HUES64 (cell line): ENCODE measurements around the gene SLC66A3.

Source experiments
- H3K27ac ChIP-seq: 2 replicates; pipeline ENCODE4 v1.7.0; 2013; ENCODE audit warnings: low read depth, low read length, inconsistent platforms
- H3K27me3 ChIP-seq: 2 replicates; pipeline ENCODE4 v1.6.1; 2013; ENCODE audit warnings: mild to moderate bottlenecking, low read length; ENCODE audit not compliant: insufficient read depth
- H3K36me3 ChIP-seq: 2 replicates; pipeline ENCODE4 v1.6.1; 2013; ENCODE audit warnings: mild to moderate bottlenecking, low read length; ENCODE audit not compliant: insufficient read depth
- H3K4me1 ChIP-seq: 2 replicates; pipeline ENCODE4 v1.6.1; 2013; ENCODE audit warnings: mild to moderate bottlenecking, low read length, moderate library complexity; ENCODE audit not compliant: insufficient read depth
- H3K4me3 ChIP-seq: 2 replicates; pipeline ENCODE4 v1.5.1; 2013; ENCODE audit warnings: mild to moderate bottlenecking, low read length, moderate library complexity
- H3K9ac ChIP-seq: 2 replicates; pipeline ENCODE4 v1.6.1; 2013; ENCODE audit warnings: mild to moderate bottlenecking, low read depth, low read length
- H3K9me3 ChIP-seq: 2 replicates; pipeline ENCODE4 v1.6.1; 2013; ENCODE audit warnings: low read depth, low read length; ENCODE audit not compliant: insufficient read depth
- WGBS: fragments of 150-250, 120-280 bp; methylation state at CpG from one replicate; pipeline ENCODE4 v1.1.7; 2013; ENCODE audit warnings: missing lambda C conversion rate; 5-methylcytosine and 5-hydroxymethylcytosine counted together

SLC66A3 gene

DNA sequence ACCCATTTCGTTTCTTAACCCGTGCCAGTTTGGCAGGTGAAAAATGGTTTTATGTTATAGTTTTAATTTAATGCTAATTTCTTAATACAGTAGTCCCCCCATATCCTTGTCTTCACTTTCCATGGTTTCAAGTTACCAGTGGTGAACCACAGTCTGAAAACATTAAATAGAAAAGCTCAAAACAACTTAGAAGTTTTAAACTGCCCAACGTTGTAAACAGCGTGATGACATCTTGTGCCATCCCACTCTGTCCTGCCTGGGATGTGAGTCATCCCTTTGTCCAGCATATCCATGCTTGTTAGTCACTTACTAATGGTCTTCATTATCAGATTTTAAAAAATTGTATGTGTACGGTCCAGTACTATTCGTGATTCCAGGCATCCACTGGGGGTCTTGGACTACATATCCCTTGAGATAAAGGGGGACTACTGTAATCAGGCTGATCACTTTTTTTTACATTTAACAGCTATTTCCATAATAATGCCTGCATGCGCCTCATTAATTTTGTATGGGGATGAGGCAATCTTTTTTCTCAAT lies 31.9 kb downstream of the SLC66A3 start:
- Histone ChIP-seq H3K9ac (no peak overlapping the region), H3K9me3 (no peaks in the 10 kb centered on the region)
- WGBS = 95% methylated on average over 6 of the region's 7 CpGs

DNA sequence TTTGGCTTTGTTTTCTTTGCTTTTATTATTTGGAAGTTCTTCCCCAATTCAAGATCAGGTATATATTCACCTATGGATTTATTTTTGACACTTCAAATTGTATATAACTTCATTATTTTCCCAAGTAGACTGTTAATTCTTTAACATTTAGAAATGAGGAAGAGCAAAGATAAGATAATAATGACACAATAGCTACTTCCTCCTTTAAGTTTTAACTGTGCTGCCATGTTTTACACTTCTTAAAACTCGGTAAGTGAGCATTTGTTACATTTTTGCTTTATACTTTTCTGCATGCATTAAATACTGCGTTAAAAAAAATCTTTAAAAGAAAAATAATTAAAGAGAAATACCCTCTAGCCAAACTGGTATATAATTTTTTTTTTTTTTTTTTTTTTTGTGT lies 32.5 kb downstream of the SLC66A3 start:
- peaks cover 65% of the 10 kb centered on the region for H3K36me3 ChIP-seq

More for the DNA sequence above, 31.9 kb downstream of the SLC66A3 start:
- no peak overlapping the region for H3K27ac ChIP-seq
- no peaks in the 10 kb centered on the region for H3K4me1 ChIP-seq
- H3K4me3 ChIP-seq = no peak overlapping the region
- H3K36me3 ChIP-seq = peaks cover 65% of the 10 kb centered on the region
- no peaks in the 10 kb centered on the region for H3K27me3 ChIP-seq

DNA sequence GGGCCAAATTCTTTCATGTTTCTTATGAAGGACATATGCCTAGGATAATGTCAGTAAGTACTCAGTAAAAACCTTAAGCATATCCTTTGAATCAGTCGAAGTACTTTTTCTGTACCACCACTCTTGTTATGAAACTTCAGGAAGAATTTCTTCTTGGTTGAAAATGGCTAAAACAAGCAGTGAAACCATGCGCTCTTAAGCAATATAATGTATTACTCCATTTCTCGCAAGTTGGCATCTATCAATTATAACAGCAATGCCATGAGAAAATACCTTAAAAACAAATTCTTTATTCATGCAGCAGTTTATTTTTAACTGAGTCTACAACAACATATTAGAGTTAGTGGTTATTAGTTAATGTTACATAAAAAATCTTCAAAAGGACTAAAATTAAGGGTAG lies 41.0 kb downstream of the SLC66A3 start:
- Histone ChIP-seq H3K27me3 (no peaks in the 10 kb centered on the region), H3K27ac (no peak overlapping the region), H3K4me3 (no peak overlapping the region), H3K36me3 (peaks cover 99% of the 10 kb centered on the region), H3K9ac (no peak overlapping the region), H3K9me3 (no peaks in the 10 kb centered on the region), H3K4me1 (no peaks in the 10 kb centered on the region)
- 98% methylated on average over 2 of the region's 3 CpGs for WGBS

More for the DNA sequence above, 32.5 kb downstream of the SLC66A3 start:
- Histone ChIP-seq H3K4me3 (no peak overlapping the region), H3K27ac (no peak overlapping the region), H3K4me1 (no peaks in the 10 kb centered on the region), H3K27me3 (no peaks in the 10 kb centered on the region), H3K9ac (no peak overlapping the region), H3K9me3 (no peaks in the 10 kb centered on the region)
- 93% methylated on average over 1 of the region's 2 CpGs for WGBS

DNA sequence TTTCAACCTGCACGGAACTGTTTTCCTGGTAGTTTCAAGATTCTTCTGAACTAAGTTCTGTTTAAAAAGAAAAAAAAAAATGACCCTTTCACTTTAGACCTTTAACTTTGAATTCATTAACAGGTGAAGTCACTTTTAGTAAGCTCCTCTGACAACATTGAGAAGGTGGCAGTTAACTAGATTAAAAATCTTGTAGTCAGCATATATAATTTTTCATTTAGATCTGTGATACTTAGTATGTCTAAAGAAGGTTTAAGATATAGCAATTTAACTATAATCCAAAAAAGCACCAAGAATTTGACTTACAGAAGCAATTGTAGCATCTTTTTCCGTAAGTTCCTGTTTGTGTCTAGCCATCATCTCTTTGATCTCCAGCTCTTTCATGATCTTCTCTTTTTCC lies 45.4 kb downstream of the SLC66A3 start:
- Histone ChIP-seq H3K9ac (no peak overlapping the region), H3K27ac (no peak overlapping the region), H3K27me3 (no peaks in the 10 kb centered on the region), H3K4me1 (no peaks in the 10 kb centered on the region), H3K36me3 (peaks cover 79% of the 10 kb centered on the region), H3K9me3 (no peaks in the 10 kb centered on the region), H3K4me3 (no peak overlapping the region)
- WGBS = 92% methylated on average over 2 of the region's 2 CpGs

DNA sequence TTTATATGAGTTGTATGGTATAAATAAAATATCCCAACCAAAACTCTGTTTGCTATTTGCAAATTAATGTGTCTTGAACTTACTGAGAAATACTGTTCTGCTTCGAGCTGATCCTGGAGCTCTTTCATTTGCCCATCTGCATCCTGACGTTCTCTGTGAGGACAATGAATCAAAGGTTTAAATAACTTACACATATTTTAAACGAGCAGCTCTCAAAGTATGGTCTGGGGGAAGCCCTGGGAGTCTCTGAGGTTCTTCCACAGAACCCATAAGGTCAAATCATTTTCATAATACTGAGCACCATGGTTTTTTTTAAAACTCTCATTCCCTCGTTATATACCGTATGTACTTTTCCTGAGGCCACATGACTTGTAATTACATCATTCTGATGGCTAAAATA lies 46.7 kb downstream of the SLC66A3 start:
- H3K4me3 ChIP-seq = no peak overlapping the region
- H3K36me3 ChIP-seq = peaks cover 71% of the 10 kb centered on the region
- no peaks in the 10 kb centered on the region for H3K4me1 ChIP-seq
- no peak overlapping the region for H3K9ac ChIP-seq
- no peaks in the 10 kb centered on the region for H3K9me3 ChIP-seq
- H3K27ac ChIP-seq = no peak overlapping the region
- H3K27me3 ChIP-seq = no peaks in the 10 kb centered on the region
- WGBS = 98% methylated on average over 5 of the region's 5 CpGs

DNA sequence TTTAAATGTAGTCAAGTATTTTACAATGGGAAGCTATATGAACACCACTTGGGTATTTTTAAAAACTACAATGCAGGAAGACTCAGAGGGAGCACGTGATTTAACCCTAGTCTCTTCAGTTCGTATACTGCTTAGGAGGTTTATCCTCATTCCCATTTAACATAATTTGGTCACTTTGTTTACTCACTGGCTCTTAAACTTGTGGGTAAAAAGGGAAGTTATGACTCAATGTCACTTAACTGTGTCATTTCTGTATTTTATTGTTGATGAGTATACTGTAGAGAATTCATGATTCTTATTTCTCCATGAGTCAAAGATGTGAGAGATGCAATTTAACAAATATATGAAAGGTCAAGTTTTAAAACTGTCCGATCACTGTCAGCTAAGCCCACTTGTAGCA lies 48.2 kb downstream of the SLC66A3 start:
- Histone ChIP-seq H3K36me3 (peaks cover 69% of the 10 kb centered on the region), H3K27ac (no peak overlapping the region), H3K4me3 (no peak overlapping the region), H3K9ac (no peak overlapping the region), H3K9me3 (no peaks in the 10 kb centered on the region), H3K27me3 (no peaks in the 10 kb centered on the region), H3K4me1 (no peaks in the 10 kb centered on the region)
- WGBS = 91% methylated on average over 2 of the region's 3 CpGs

DNA sequence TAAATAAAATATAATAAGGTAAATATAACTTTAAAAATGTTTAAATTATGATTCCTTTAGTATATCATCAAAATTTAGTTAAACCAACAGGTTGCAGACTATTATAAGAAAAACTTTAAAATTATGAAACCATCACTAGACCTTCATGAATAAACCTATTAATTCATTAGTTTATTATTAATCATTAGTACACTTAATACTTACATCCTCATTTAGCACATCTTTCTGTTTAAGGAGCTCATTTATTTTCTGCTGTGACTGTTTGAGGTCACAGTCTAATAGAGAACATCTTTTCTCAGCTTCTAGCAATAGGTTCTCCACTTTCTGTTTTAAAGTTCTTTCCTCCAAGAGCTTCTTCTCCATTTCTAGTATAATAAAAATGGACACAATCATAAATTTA lies 52.8 kb downstream of the SLC66A3 start:
- Histone ChIP-seq H3K9me3 (no peaks in the 10 kb centered on the region), H3K4me3 (no peak overlapping the region), H3K36me3 (peaks cover 72% of the 10 kb centered on the region)

DNA sequence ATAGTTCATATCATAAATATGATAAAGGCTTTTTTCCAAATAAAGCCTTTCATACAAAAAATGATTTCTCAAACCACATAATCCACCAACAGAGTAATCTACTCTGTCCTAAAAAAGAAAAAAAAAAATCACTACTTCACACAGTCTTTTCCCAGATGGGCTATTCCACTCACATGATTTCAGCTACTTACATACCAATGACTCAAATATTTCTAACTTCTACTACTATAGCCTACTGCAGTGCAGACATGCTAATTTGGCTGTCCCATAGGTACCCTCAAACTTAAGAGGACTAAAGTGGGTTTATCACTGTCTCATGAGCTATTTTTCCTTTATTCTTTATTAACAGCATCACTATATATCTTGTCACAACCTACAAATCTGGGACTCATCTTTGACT lies 57.4 kb downstream of the SLC66A3 start:
- no peaks in the 10 kb centered on the region for H3K27me3 ChIP-seq
- no peak overlapping the region for H3K4me3 ChIP-seq
- no peak overlapping the region for H3K27ac ChIP-seq
- no peaks in the 10 kb centered on the region for H3K9me3 ChIP-seq
- no peak overlapping the region for H3K9ac ChIP-seq
- H3K4me1 ChIP-seq = no peaks in the 10 kb centered on the region
- peaks cover 91% of the 10 kb centered on the region for H3K36me3 ChIP-seq

More for the DNA sequence above, 52.8 kb downstream of the SLC66A3 start:
- H3K27ac ChIP-seq = no peak overlapping the region
- H3K27me3 ChIP-seq = no peaks in the 10 kb centered on the region
- no peaks in the 10 kb centered on the region for H3K4me1 ChIP-seq
- no peak overlapping the region for H3K9ac ChIP-seq

DNA sequence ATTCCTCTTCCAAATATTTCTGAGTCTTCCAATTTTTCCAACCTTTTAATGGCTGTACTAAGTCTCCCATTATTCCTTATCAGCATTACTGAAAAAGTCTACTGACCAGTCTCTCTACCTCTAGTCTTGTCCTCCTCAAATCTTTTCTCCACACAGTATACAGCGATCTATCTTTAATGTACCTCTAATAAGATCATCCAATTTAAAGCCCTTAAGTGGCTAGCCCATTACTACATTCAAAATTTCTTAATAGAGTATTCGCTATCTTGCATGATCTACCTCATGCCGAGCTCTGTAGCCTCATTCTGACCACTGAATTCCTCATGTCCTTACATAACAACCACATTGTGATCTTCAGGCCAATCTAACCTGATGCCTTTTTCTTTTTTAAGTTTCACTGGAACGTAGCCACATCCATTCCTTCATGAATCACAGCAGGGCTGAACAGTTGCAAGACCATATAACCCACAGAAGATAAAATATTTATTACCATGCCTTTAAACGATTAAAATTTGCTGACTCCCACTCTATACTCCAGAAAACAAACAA lies 57.9 kb downstream of the SLC66A3 start:
- H3K27ac ChIP-seq = no peak overlapping the region
- H3K9ac ChIP-seq = no peak overlapping the region
- no peaks in the 10 kb centered on the region for H3K27me3 ChIP-seq
- no peak overlapping the region for H3K4me3 ChIP-seq
- H3K4me1 ChIP-seq = no peaks in the 10 kb centered on the region
- peaks cover 91% of the 10 kb centered on the region for H3K36me3 ChIP-seq
- no peaks in the 10 kb centered on the region for H3K9me3 ChIP-seq
- 92% methylated on average over 5 of the region's 5 CpGs for WGBS

DNA sequence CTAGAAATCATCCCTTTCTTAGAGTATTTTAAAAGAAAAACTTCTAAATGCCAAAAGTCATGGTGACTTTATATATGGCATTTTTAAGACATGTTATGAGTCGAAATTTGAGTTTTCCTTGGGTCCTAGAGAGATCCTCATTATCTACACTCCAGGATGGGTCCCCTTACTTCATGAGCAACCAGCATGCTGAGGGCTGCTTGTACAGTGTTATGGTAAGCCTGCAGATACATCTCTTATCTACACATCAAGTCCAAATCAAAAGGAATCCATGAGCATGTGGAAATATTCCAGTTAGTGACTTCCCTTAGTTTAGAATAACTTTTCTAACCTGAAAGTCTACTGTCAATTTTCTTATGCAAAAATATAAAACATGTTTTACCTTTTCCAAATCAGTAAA lies 58.7 kb downstream of the SLC66A3 start:
- Histone ChIP-seq H3K36me3 (peaks cover 93% of the 10 kb centered on the region), H3K4me1 (no peaks in the 10 kb centered on the region), H3K4me3 (no peak overlapping the region), H3K27me3 (no peaks in the 10 kb centered on the region), H3K9me3 (no peaks in the 10 kb centered on the region), H3K9ac (no peak overlapping the region), H3K27ac (no peak overlapping the region)
- 83% methylated on average over 1 of the region's 1 CpG for WGBS

DNA sequence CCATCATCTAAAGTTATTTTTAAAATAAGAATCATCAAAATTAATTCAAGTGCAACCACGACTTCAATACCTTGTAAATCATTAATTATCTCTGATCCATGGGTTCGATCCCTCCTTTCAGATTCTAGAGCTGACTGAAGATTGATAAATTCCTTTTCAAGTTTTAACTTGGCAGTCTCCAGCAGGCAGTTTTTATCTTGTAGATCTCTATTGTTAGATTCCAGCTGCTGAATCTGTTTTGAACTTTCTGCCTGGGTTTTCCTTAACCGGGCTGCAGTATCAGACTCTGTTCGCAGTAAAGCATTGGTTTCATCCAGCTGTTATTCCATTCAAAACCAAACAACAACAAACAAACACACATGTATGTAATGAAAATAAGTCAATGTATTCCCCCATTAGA lies 59.5 kb downstream of the SLC66A3 start:
- Histone ChIP-seq H3K4me1 (no peaks in the 10 kb centered on the region), H3K9me3 (no peaks in the 10 kb centered on the region), H3K27me3 (no peaks in the 10 kb centered on the region), H3K9ac (no peak overlapping the region), H3K36me3 (peaks cover 92% of the 10 kb centered on the region), H3K4me3 (no peak overlapping the region), H3K27ac (no peak overlapping the region)
- WGBS = 93% methylated on average over 4 of the region's 4 CpGs

DNA sequence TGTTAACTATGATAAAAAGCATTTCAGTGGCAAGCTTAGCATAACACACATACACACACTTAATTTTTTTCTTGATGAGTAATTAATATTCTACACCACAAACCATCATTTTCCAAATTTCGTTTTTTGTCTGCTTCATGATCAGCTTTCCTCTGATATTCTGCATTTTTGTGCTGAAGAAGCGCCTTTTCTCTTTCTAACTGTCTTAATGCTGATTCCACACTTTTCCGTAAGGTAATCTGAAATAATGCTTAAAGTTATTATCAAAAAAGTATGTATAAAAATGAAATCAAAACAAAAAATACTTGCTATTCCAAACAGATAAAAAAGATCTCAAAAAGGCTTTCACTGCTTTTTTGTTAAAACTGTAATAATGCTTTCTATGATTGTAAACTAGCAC lies 60.1 kb downstream of the SLC66A3 start:
- Histone ChIP-seq H3K36me3 (peaks cover 90% of the 10 kb centered on the region), H3K4me3 (no peak overlapping the region), H3K9me3 (no peaks in the 10 kb centered on the region), H3K4me1 (no peaks in the 10 kb centered on the region), H3K27ac (no peak overlapping the region), H3K9ac (no peak overlapping the region), H3K27me3 (no peaks in the 10 kb centered on the region)
- 90% methylated on average over 2 of the region's 3 CpGs for WGBS
